Karpas-422 (cell line): ENCODE data around the gene RFX7. TPM values are rescaled to one million over a fixed set of nuclear protein-coding genes. Genes with fewer than 3 reads are reported as not detected.

Experiments
- DNase-seq: peaks from one replicate; pipeline ENCODE4 v3.0.0-alpha.2; 2015
- H2AFZ ChIP-seq: fragments of 200-600 bp; sonication (generic); 2 replicates; pipeline ENCODE4 v1.6.1; 2014; ENCODE audit warnings: antibody characterized with exemption, low read length, mixed read lengths
- H3K27ac ChIP-seq: fragments of 200-600 bp; sonication (generic); 2 replicates; pipeline ENCODE4 v1.5.1; 2014; ENCODE audit warnings: mild to moderate bottlenecking, low read length, moderate library complexity
- H3K27me3 ChIP-seq: fragments of 200-600 bp; sonication (generic); 2 replicates; pipeline ENCODE4 v1.6.1; 2014; ENCODE audit warnings: low read length, mixed read lengths
- H3K36me3 ChIP-seq: fragments of 200-600 bp; sonication (generic); 2 replicates; pipeline ENCODE4 v1.6.1; 2014; ENCODE audit warnings: low read length, mixed read lengths; ENCODE audit not compliant: insufficient read depth
- H3K4me1 ChIP-seq: fragments of 200-600 bp; sonication (generic); 2 replicates; pipeline ENCODE4 v1.6.1; 2014; ENCODE audit warnings: mild to moderate bottlenecking, low read length, mixed read lengths
- H3K4me2 ChIP-seq: fragments of 200-600 bp; sonication (generic); 2 replicates; pipeline ENCODE4 v1.6.1; 2014; ENCODE audit warnings: low read length, low read depth, mild to moderate bottlenecking; ENCODE audit not compliant: poor library complexity, severe bottlenecking
- H3K4me3 ChIP-seq: fragments of 200-600 bp; sonication (generic); 2 replicates; pipeline ENCODE4 v1.5.1; 2014; ENCODE audit warnings: mild to moderate bottlenecking, antibody characterized with exemption, low read length, mixed read lengths
- H3K79me2 ChIP-seq: fragments of 200-600 bp; sonication (generic); 2 replicates; pipeline ENCODE4 v1.6.1; 2014; ENCODE audit warnings: mild to moderate bottlenecking, low read length, mixed read lengths
- H3K9ac ChIP-seq: fragments of 200-600 bp; sonication (generic); 2 replicates; pipeline ENCODE4 v1.6.0; 2014; ENCODE audit warnings: low read length
- H3K9me2 ChIP-seq: fragments of 200-600 bp; sonication (generic), shearing (Covaris generic); replicated peaks from 2 replicates; pipeline ENCODE4 v1.6.0; 2014; ENCODE audit warnings: mild to moderate bottlenecking, low read length, moderate library complexity; ENCODE audit not compliant: insufficient read depth
- H3K9me3 ChIP-seq: fragments of 300-700, 200-600 bp; sonication (generic); 2 replicates; pipeline ENCODE4 v1.6.1; 2014; ENCODE audit warnings: low read length, mixed read lengths
- H4K20me1 ChIP-seq: fragments of 200-600 bp; sonication (generic); 2 replicates; pipeline ENCODE4 v1.6.1; 2014; ENCODE audit warnings: mild to moderate bottlenecking, antibody characterized with exemption, low read length, low read depth; ENCODE audit not compliant: insufficient read depth
- total RNA-seq: library from RNA; depleted of rRNA; stranded (reverse); fragments of >200 nt; shearing (Covaris generic); gene quantifications from 2 replicates; pipeline ENCODE4 v1.2.3, GENCODE V29; 2014; ENCODE audit warnings: low replicate concordance

The RFX7 gene
- total RNA-seq, 1 experiment from 2014 or later, result 57.3 TPM

GRCh38 chr15:56187665-56188064 is 56.0 kb downstream of the RFX7 start:
- H2AFZ ChIP-seq, result no peak overlapping the region
- H3K9ac ChIP-seq, result no peak overlapping the region
- peaks cover 4% of the 10 kb centered on the region; the same call in 1 of the 2 replicates for H3K36me3 ChIP-seq
- no peak overlapping the region for H3K4me2 ChIP-seq
- peaks cover 16% of the 10 kb centered on the region for H3K4me1 ChIP-seq
- no peak overlapping the region for H3K4me3 ChIP-seq
- H3K27ac ChIP-seq, result no peak overlapping the region
- H3K9me3 ChIP-seq, result no peaks in the 10 kb centered on the region
- no peaks in the 10 kb centered on the region for H3K27me3 ChIP-seq
- no peaks in the 10 kb centered on the region for H3K9me2 ChIP-seq
- DNase-seq, result no peak
- 0 out of 2 replicates have a peak, but pooled peaks cover 10% of the 10 kb centered on the region for H4K20me1 ChIP-seq
- peaks cover 100% of the 10 kb centered on the region for H3K79me2 ChIP-seq

GRCh38 chr15:56185980-56186379 is 57.7 kb downstream of the RFX7 start:
- Histone ChIP-seq H3K9me3 (no peaks in the 10 kb centered on the region), H3K9me2 (no peaks in the 10 kb centered on the region), H3K79me2 (peaks cover 100% of the 10 kb centered on the region), H3K36me3 (peaks cover 4% of the 10 kb centered on the region; the same call in 1 of the 2 replicates), H3K27ac (no peak overlapping the region), H3K27me3 (no peaks in the 10 kb centered on the region), H3K4me2 (no peak overlapping the region), H3K4me1 (peaks cover 16% of the 10 kb centered on the region), H3K9ac (no peak overlapping the region), H4K20me1 (0 out of 2 replicates have a peak, but pooled peaks cover 5% of the 10 kb centered on the region), H2AFZ (no peak overlapping the region), H3K4me3 (no peak overlapping the region)
- no peak for DNase-seq

GRCh38 chr15:56184516-56184915 is 59.2 kb downstream of the RFX7 start:
- Histone ChIP-seq H3K4me2 (no peak overlapping the region), H3K9me3 (no peaks in the 10 kb centered on the region), H3K27ac (no peak overlapping the region), H3K9ac (no peak overlapping the region), H2AFZ (no peak overlapping the region), H3K79me2 (peaks cover 100% of the 10 kb centered on the region), H3K27me3 (no peaks in the 10 kb centered on the region), H3K9me2 (no peaks in the 10 kb centered on the region), H3K36me3 (peaks cover 4% of the 10 kb centered on the region; the same call in 1 of the 2 replicates), H3K4me1 (peaks cover 18% of the 10 kb centered on the region), H3K4me3 (no peak overlapping the region), H4K20me1 (0 out of 2 replicates have a peak, but pooled peaks cover 2% of the 10 kb centered on the region)
- DNase-seq, result no peak

GRCh38 chr15:56180851-56181250 is 62.8 kb downstream of the RFX7 start:
- Histone ChIP-seq H3K79me2 (peaks cover 100% of the 10 kb centered on the region), H2AFZ (no peak overlapping the region), H3K36me3 (peaks cover 20% of the 10 kb centered on the region), H3K4me3 (no peak overlapping the region), H3K9me2 (no peaks in the 10 kb centered on the region), H3K9ac (no peak overlapping the region), H3K9me3 (no peaks in the 10 kb centered on the region), H3K4me1 (peaks cover 18% of the 10 kb centered on the region), H3K27ac (no peak overlapping the region), H3K27me3 (no peaks in the 10 kb centered on the region), H3K4me2 (no peak overlapping the region), H4K20me1 (no peaks in the 10 kb centered on the region)
- DNase-seq, result no peak

GRCh38 chr15:56176996-56177395 is 66.7 kb downstream of the RFX7 start:
- Histone ChIP-seq H3K4me2 (no peak overlapping the region), H3K27me3 (no peaks in the 10 kb centered on the region), H3K9ac (no peak overlapping the region), H3K79me2 (peaks cover 100% of the 10 kb centered on the region), H3K4me1 (peaks cover 2% of the 10 kb centered on the region; the same call in 1 of the 2 replicates), H4K20me1 (no peaks in the 10 kb centered on the region), H3K36me3 (peaks cover 49% of the 10 kb centered on the region), H3K9me2 (no peaks in the 10 kb centered on the region), H3K27ac (no peak overlapping the region), H3K9me3 (no peaks in the 10 kb centered on the region), H2AFZ (no peak overlapping the region), H3K4me3 (no peak overlapping the region)
- no peak for DNase-seq

- Histone ChIP-seq H3K9me2 (no peaks in the 10 kb centered on the region), H3K4me1 (peaks cover 2% of the 10 kb centered on the region; the same call in 1 of the 2 replicates), H3K4me3 (no peak overlapping the region), H4K20me1 (no peaks in the 10 kb centered on the region), H3K27me3 (no peaks in the 10 kb centered on the region), H3K9me3 (no peaks in the 10 kb centered on the region), H3K79me2 (peaks cover 100% of the 10 kb centered on the region), H3K4me2 (no peak overlapping the region), H2AFZ (no peak overlapping the region), H3K9ac (no peak overlapping the region), H3K36me3 (peaks cover 61% of the 10 kb centered on the region), H3K27ac (no peak overlapping the region)
- no peak for DNase-seq
These were observed 67.9 kb downstream of the RFX7 start for GRCh38 chr15:56175788-56176187.

GRCh38 chr15:56174649-56175048 is 69.0 kb downstream of the RFX7 start:
- Histone ChIP-seq H3K4me2 (no peak overlapping the region), H3K9me3 (no peaks in the 10 kb centered on the region), H2AFZ (no peak overlapping the region), H3K9ac (no peak overlapping the region), H3K4me3 (no peak overlapping the region), H3K27me3 (no peaks in the 10 kb centered on the region), H3K4me1 (no peaks in the 10 kb centered on the region), H3K9me2 (no peaks in the 10 kb centered on the region), H3K79me2 (peaks cover 100% of the 10 kb centered on the region), H4K20me1 (no peaks in the 10 kb centered on the region), H3K27ac (no peak overlapping the region), H3K36me3 (peaks cover 66% of the 10 kb centered on the region)
- no peak for DNase-seq

GRCh38 chr15:56168394-56168793 is 75.3 kb downstream of the RFX7 start:
- Histone ChIP-seq H3K27ac (no peak overlapping the region), H3K79me2 (peaks cover 100% of the 10 kb centered on the region), H3K9me3 (no peaks in the 10 kb centered on the region), H2AFZ (no peak overlapping the region), H4K20me1 (no peaks in the 10 kb centered on the region), H3K4me2 (no peak overlapping the region), H3K4me1 (no peaks in the 10 kb centered on the region), H3K36me3 (peaks cover 70% of the 10 kb centered on the region), H3K9me2 (no peaks in the 10 kb centered on the region), H3K4me3 (no peak overlapping the region), H3K9ac (no peak overlapping the region), H3K27me3 (no peaks in the 10 kb centered on the region)
- no peak for DNase-seq
